Endothelial cell of umbilical vein (primary cell): ENCODE data around the gene FXYD7. TPM values are rescaled to one million over a fixed set of nuclear protein-coding genes. Genes with fewer than 3 reads are reported as not detected.
A peak's percentile ranks its signal among the peaks of the same experiment; 100 is the strongest.

ENCODE experiments used
- BruUV-seq: library from RNA; stranded (reverse); fragments of 400-500 nt; replicated peaks from 2 replicates; lab custom pipeline; 2021; lab: Mats Ljungman, UMichigan
- CTCF ChIA-PET: fragments of 300-600, 350-600 bp; sonication (Branson Sonifier 250); formaldehyde crosslinking; loops from one replicate; lab custom pipeline; 2021; ENCODE audit warnings: antibody characterized with exemption, inconsistent platforms; lab: Charles Lee
- POLR2A ChIA-PET: fragments of 300-600, 350-600 bp; sonication (Branson Sonifier 250); formaldehyde crosslinking; loops from one replicate; lab custom pipeline; 2021; ENCODE audit warnings: antibody characterized with exemption, inconsistent platforms; lab: Charles Lee
- DNase-seq: peaks from one replicate; pipeline ENCODE4 v3.0.0-alpha.2; 2011; ENCODE audit warnings: low read depth, low spot score
- FAIRE-seq: peaks from 2 replicates; lab custom pipeline; 2011; peaks lifted over from hg19 to GRCh38; lab: Jason Lieb, UNC
- H2AFZ ChIP-seq: 2 replicates; pipeline ENCODE4 v1.6.0; 2012; ENCODE audit warnings: low read depth, low read length, control low read depth, inconsistent platforms
- H3K27ac ChIP-seq: 2 replicates; pipeline ENCODE4 v1.5.1; 2011; ENCODE audit warnings: low read depth, mild to moderate bottlenecking, control low read depth, low read length, moderate library complexity; ENCODE audit not compliant: insufficient read depth
- H3K27me3 ChIP-seq, 2 experiments: 2 replicates each; pipeline versions ENCODE4 v1.6.0 to v1.6.1; 2011; ENCODE audit warnings: low read length in 2 of 2, mixed read lengths in 1 of 2; ENCODE audit not compliant: control insufficient read depth in 2 of 2, insufficient read depth in 2 of 2
- H3K36me3 ChIP-seq, 2 experiments: 2 replicates in 1 of 2; 3 replicates in 1 of 2; pipeline ENCODE4 v1.5.1; 2011; ENCODE audit warnings: low read length in 2 of 2, mild to moderate bottlenecking in 1 of 2, moderate library complexity in 1 of 2; ENCODE audit not compliant: control insufficient read depth in 2 of 2, insufficient read depth in 2 of 2; ENCODE audit errors: extremely low read depth in 1 of 2
- H3K4me1 ChIP-seq: 3 replicates; pipeline ENCODE4 v1.5.1; 2011; ENCODE audit warnings: mild to moderate bottlenecking, low read length; ENCODE audit not compliant: control insufficient read depth, insufficient read depth; ENCODE audit errors: extremely low read depth
- H3K4me2 ChIP-seq: 2 replicates; pipeline ENCODE4 v1.6.1; 2011; ENCODE audit warnings: low read length, control low read depth, mixed read lengths; ENCODE audit not compliant: insufficient read depth
- H3K4me3 ChIP-seq, 3 experiments: fragments of 200-600 bp in 1 of 3; sonication (generic), shearing (Covaris generic) in 1 of 3; replicated peaks in 1 of 3; 2 replicates each; pipeline ENCODE4 v1.5.1; 2011 to 2016; ENCODE audit warnings: control low read depth in 3 of 3, low read length in 3 of 3, mild to moderate bottlenecking in 2 of 3, inconsistent platforms in 1 of 3, low read depth in 1 of 3, moderate library complexity in 1 of 3; ENCODE audit not compliant: insufficient read depth in 1 of 3
- H3K79me2 ChIP-seq: 2 replicates; pipeline ENCODE4 v1.6.0; 2012; ENCODE audit warnings: low read length, inconsistent platforms; ENCODE audit not compliant: control insufficient read depth, insufficient read depth
- H3K9ac ChIP-seq: replicated peaks from 2 replicates; pipeline ENCODE3; 2011; ENCODE audit warnings: low read length, control low read depth; ENCODE audit not compliant: insufficient read depth; ENCODE audit errors: extremely low read depth
- H3K9me1 ChIP-seq: replicated peaks from 3 replicates; pipeline ENCODE4 v1.6.0; 2011; ENCODE audit warnings: mild to moderate bottlenecking, low read length; ENCODE audit not compliant: control insufficient read depth, insufficient read depth; ENCODE audit errors: extremely low read depth
- H3K9me3 ChIP-seq: replicated peaks from 2 replicates; pipeline ENCODE4 v1.5.1; 2012; ENCODE audit warnings: low read length, inconsistent platforms; ENCODE audit not compliant: control insufficient read depth, insufficient read depth
- H4K20me1 ChIP-seq: replicated peaks from 2 replicates; pipeline ENCODE3; 2011; ENCODE audit warnings: mild to moderate bottlenecking, low read length; ENCODE audit not compliant: control insufficient read depth, insufficient read depth; ENCODE audit errors: extremely low read depth
- CTCF ChIP-seq, 2 donors: IDR thresholded peaks; 1 replicate in 1 of 2; 2 replicates in 1 of 2; pipeline ENCODE4 v1.5.1; 2011; ENCODE audit warnings: low read length in 2 of 2, mild to moderate bottlenecking in 2 of 2, moderate library complexity in 2 of 2, control low read depth in 1 of 2, inconsistent platforms in 1 of 2, low read depth in 1 of 2; ENCODE audit not compliant: insufficient read depth in 1 of 2; ENCODE audit errors: extremely low read depth in 1 of 2
- GATA2 ChIP-seq: IDR thresholded peaks from 2 replicates; pipeline ENCODE4 v1.7.0; 2011; ENCODE audit warnings: low read depth, mild to moderate bottlenecking, moderate library complexity, mixed read lengths, low read length; ENCODE audit not compliant: insufficient read length, insufficient read depth
- MAX ChIP-seq: IDR thresholded peaks from 2 replicates; pipeline ENCODE4 v1.6.1; 2011; ENCODE audit not compliant: insufficient read depth, insufficient read length
- POLR2A ChIP-seq: IDR thresholded peaks from 2 replicates; pipeline ENCODE4 v1.6.1; 2012; ENCODE audit warnings: low read depth, mild to moderate bottlenecking, control low read depth, low read length
- dilution Hi-C: fragments of 300-500 bp; cut with MboI; formaldehyde crosslinking; loops from one replicate; pipeline ENCODE4 v1.15.0; 2019; ENCODE audit warnings: low sequenced_read_pairs; ENCODE audit not compliant: extremely low pct_ligation_motif_present
- intact Hi-C: fragments of 100-400 bp; cut with micrococcal nuclease; formaldehyde crosslinking; loops from one replicate; pipeline ENCODE4 v1.10.0; 2022
- polyA plus RNA-seq, 4 experiments: library from polyadenylated mRNA; depleted of rRNA in 3 of 4; stranded (reverse) in 3 of 4; unstranded in 1 of 4; fragments of >200 nt; gene quantifications; 2 replicates each; pipeline versions ENCODE4 v1.2.1 to v1.2.3, GENCODE V29; 2011 to 2012; ENCODE audit warnings: missing spikeins in 1 of 4
- total RNA-seq: library from RNA; stranded (reverse); gene quantifications from 2 replicates; pipeline ENCODE4 v1.2.3, GENCODE V29; 2021

Gene FXYD7
- total and polyA plus RNA-seq, 2 donors (not counting 3 experiments of a cell fraction or from before 2014, with no cell fraction given), result not detected

GRCh38 chr19:35153701-35154524, 10.9 kb downstream of the FXYD7 start:
- ChIA-PET CTCF (interaction anchor here (0.6 to 4.6 kb wide), 13 partner anchors 8 to 191 kb away, joined by 3 to 73 read pairs (median 4); partner anchors contain the start of genes FXYD7 and LGI4), POLR2A (interaction anchor here (0.6 kb wide), 1 partner anchor 18 kb away, joined by 4 read pairs; no protein-coding TSS in a partner anchor)
- Histone ChIP-seq H3K79me2 (peaks cover 31% of the 10 kb centered on the region), H3K4me2 (peak overlapping the region; percentile 27), H4K20me1 (no peaks in the 10 kb centered on the region), H3K9me1 (no peaks in the 10 kb centered on the region), H3K9me3 (no peaks in the 10 kb centered on the region), H3K9ac (peak overlapping the region; percentile 92), H3K4me3 (peak overlapping the region; percentile 24 to 98 (median 78)), H3K27ac (peak overlapping the region; percentile 95), H2AFZ (peak overlapping the region; percentile 58), H3K36me3 (peaks cover 10 to 13% of the 10 kb centered on the region in 2 experiments), H3K4me1 (peaks cover 20% of the 10 kb centered on the region), H3K27me3 (no peaks in the 10 kb centered on the region)
- TF ChIP-seq MAX (no peak), CTCF (IDR thresholded peaks at IDR 0.05; ENCODE audit: extremely low read depth in 1 of 2, insufficient read depth in 1 of 2, low read depth in 1 of 2, low read length in 2 of 2) (peak; percentile 55 to 86), POLR2A (no peak), GATA2 (no peak)
- no TSS peak for BruUV-seq
- peak; percentile 80 for FAIRE-seq
- dilution Hi-C loops, result no loop called here
- DNase-seq, result peak; percentile 47
- intact Hi-C loops, result loop anchor here (1.0 to 2.0 kb wide), 2 partner anchors 13 to 59 kb away; no protein-coding TSS in a partner anchor
